Liver (tissue), 9 donors: Measurements from ENCODE around the gene ERGIC2. TPM values are rescaled to one million over a fixed set of nuclear protein-coding genes. Genes with fewer than 3 reads are reported as not detected.

Experiments
- DNase-seq: peaks from one replicate; pipeline ENCODE4 v3.0.0-alpha.2; 2017; ENCODE audit warnings: low spot score
- H3K27ac ChIP-seq, 2 donors: one replicate each; pipeline ENCODE4 v1.7.0; 2013; ENCODE audit warnings: inconsistent platforms in 2 of 2, low read length in 2 of 2, control low read depth in 1 of 2, low read depth in 1 of 2, mild to moderate bottlenecking in 1 of 2
- H3K27me3 ChIP-seq, 4 donors: one replicate each; pipeline versions ENCODE4 v1.6.1 to v1.7.0; 2013; ENCODE audit warnings: low read length in 3 of 4, inconsistent platforms in 1 of 4, mild to moderate bottlenecking in 1 of 4, moderate library complexity in 1 of 4; ENCODE audit not compliant: control insufficient read depth in 4 of 4, insufficient read depth in 4 of 4
- H3K36me3 ChIP-seq, 4 donors: one replicate each; pipeline versions ENCODE4 v1.6.1 to v1.7.0; 2013; ENCODE audit warnings: low read length in 3 of 4, mild to moderate bottlenecking in 3 of 4, low read depth in 1 of 4, moderate library complexity in 1 of 4; ENCODE audit not compliant: control insufficient read depth in 4 of 4, insufficient read depth in 3 of 4
- H3K4me1 ChIP-seq, 4 donors: one replicate each; pipeline versions ENCODE4 v1.6.1 to v1.7.0; 2013; ENCODE audit warnings: low read length in 3 of 4, mild to moderate bottlenecking in 3 of 4, moderate library complexity in 1 of 4; ENCODE audit not compliant: control insufficient read depth in 4 of 4, insufficient read depth in 4 of 4
- H3K4me3 ChIP-seq, 3 donors: one replicate each; pipeline versions ENCODE4 v1.6.1 to v1.7.0; 2013; ENCODE audit warnings: low read length in 3 of 3, control low read depth in 1 of 3, low read depth in 1 of 3, mild to moderate bottlenecking in 1 of 3
- H3K9ac ChIP-seq, 2 donors: one replicate each; pipeline ENCODE4 v1.7.0; 2013; ENCODE audit warnings: low read length in 2 of 2, mild to moderate bottlenecking in 2 of 2, moderate library complexity in 2 of 2, control low read depth in 1 of 2, low read depth in 1 of 2
- H3K9me3 ChIP-seq, 4 donors: one replicate each; pipeline versions ENCODE4 v1.6.1 to v1.7.0; 2013; ENCODE audit warnings: low read length in 3 of 4; ENCODE audit not compliant: control insufficient read depth in 4 of 4
- EGR1 ChIP-seq, 2 donors: IDR thresholded peaks; 2 replicates each; pipeline ENCODE4 v1.6.1; 2016 to 2018; ENCODE audit warnings: antibody characterized with exemption in 2 of 2, low read depth in 2 of 2
- FOXA1 ChIP-seq: IDR thresholded peaks from 2 replicates; pipeline ENCODE4 v1.6.1; 2016; ENCODE audit warnings: antibody characterized with exemption
- FOXA2 ChIP-seq: IDR thresholded peaks from 2 replicates; pipeline ENCODE4 v1.6.1; 2016; ENCODE audit warnings: antibody characterized with exemption
- GABPA ChIP-seq, 2 donors: IDR thresholded peaks in 1 of 2; conservative IDR thresholded peaks in 1 of 2; 2 replicates each; pipeline ENCODE4 v1.6.1; 2016; ENCODE audit warnings: antibody characterized with exemption in 2 of 2, mild to moderate bottlenecking in 1 of 2, moderate library complexity in 1 of 2
- HNF4A ChIP-seq, 2 donors: conservative IDR thresholded peaks; 2 replicates each; pipeline ENCODE4 v1.6.1; 2016; ENCODE audit warnings: antibody characterized with exemption in 2 of 2, mild to moderate bottlenecking in 2 of 2
- HNF4G ChIP-seq: IDR thresholded peaks from 2 replicates; pipeline ENCODE4 v1.6.1; 2016; ENCODE audit warnings: antibody characterized with exemption
- JUND ChIP-seq, 2 donors: IDR thresholded peaks; 2 replicates each; pipeline ENCODE4 v1.6.1; 2016; ENCODE audit warnings: antibody characterized with exemption in 2 of 2
- NR2F2 ChIP-seq: IDR thresholded peaks from 2 replicates; pipeline ENCODE4 v1.6.1; 2016; ENCODE audit warnings: antibody characterized with exemption
- RAD21 ChIP-seq, 2 donors: IDR thresholded peaks; 2 replicates each; pipeline ENCODE4 v1.6.1; 2016; ENCODE audit warnings: antibody characterized with exemption in 2 of 2, mild to moderate bottlenecking in 2 of 2
- SP1 ChIP-seq: IDR thresholded peaks from 2 replicates; pipeline ENCODE4 v1.6.1; 2018; ENCODE audit warnings: antibody characterized with exemption, mild to moderate bottlenecking
- TAF1 ChIP-seq: conservative IDR thresholded peaks from 2 replicates; pipeline ENCODE4 v1.6.1; 2016; ENCODE audit warnings: antibody characterized with exemption, mild to moderate bottlenecking
- YY1 ChIP-seq: IDR thresholded peaks from 2 replicates; pipeline ENCODE4 v1.6.1; 2016; ENCODE audit warnings: antibody characterized with exemption, mild to moderate bottlenecking
- WGBS: extraction: QIAGEN DNeasy Blood & Tissue Kit; methylation state at CpG from one replicate; pipeline ENCODE4 v1.1.7; 2013; 5-methylcytosine and 5-hydroxymethylcytosine counted together
- polyA plus RNA-seq, 2 donors: library from polyadenylated mRNA; stranded (reverse) in 1 of 2; unstranded in 1 of 2; fragments of 200-250 nt in 1 of 2; fragments of >200 nt in 1 of 2; fragmentation: Nextera tagmentation in 1 of 2; extraction: Ambion mirVana in 1 of 2; gene quantifications; one replicate each; pipeline versions ENCODE4 v1.2.1 to v1.2.3, GENCODE V29; 2013 to 2015
- total RNA-seq, 2 donors: library from RNA; depleted of rRNA; stranded (reverse); fragments of >200 nt; gene quantifications; one replicate each; pipeline ENCODE4 v1.2.3, GENCODE V29; 2014
- TF ChIP-seq, protein P1 (sequence below): IDR thresholded peaks from 2 replicates; pipeline ENCODE4 v1.6.1; 2016; ENCODE audit warnings: antibody characterized with exemption
- TF ChIP-seq, protein P2 (sequence below): IDR thresholded peaks from 2 replicates; pipeline ENCODE4 v1.6.1; 2016; ENCODE audit warnings: antibody characterized with exemption, mild to moderate bottlenecking
- TF ChIP-seq, protein P3 (sequence below): IDR thresholded peaks from 2 replicates; pipeline ENCODE4 v1.6.1; 2016; ENCODE audit warnings: antibody characterized with exemption
- TF ChIP-seq, protein P4 (sequence below): IDR thresholded peaks from 2 replicates; pipeline ENCODE4 v1.6.1; 2016; ENCODE audit warnings: antibody characterized with exemption
- TF ChIP-seq, protein P5 (sequence below): fragments of 150-350 bp; IDR thresholded peaks from 2 replicates; pipeline ENCODE4 v1.5.1; 2017; ENCODE audit warnings: improper control_type of control experiment, low read depth, low read length; ENCODE audit not compliant: missing input control
- donor health status: healthy.
- donor health status: healthy.
- donor health status: healthy.
- donor health status: healthy.
- donor health status: healthy.

Gene ERGIC2
- total and polyA plus RNA-seq, 4 donors, result 33.8 to 56.2 (median 40.8) TPM

DNA sequence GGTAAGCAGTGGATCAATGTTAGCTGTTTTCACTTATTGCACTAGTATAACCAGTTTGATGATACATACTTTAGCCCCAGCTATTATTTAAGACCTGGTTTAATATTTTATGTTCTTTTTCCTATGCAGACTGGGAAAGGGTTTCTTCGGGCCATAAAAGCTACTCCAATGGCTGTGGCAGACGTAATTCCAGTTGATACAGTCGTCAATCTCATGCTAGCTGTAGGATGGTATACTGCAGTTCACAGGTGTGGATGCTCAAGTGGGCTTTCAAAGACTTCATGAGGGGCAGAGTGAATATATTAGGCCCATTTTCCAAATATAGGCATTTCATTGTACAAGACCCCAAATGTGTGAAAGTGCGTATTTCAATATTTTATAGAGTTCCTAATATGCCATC lies 70.1 kb downstream of the ERGIC2 start:
- H3K4me3 ChIP-seq, result no peak overlapping the region
- WGBS, result 89% methylated on average over 4 of the region's 4 CpGs
- DNase-seq, result no peak
- H3K27ac ChIP-seq, result no peak overlapping the region
- TF ChIP-seq SP1 (no peak), YY1 (no peak), GABPA (IDR thresholded peaks at IDR 0.05 in 1 of 2, conservative IDR thresholded peaks at IDR 0.05 in 1 of 2) (no peak), FOXA1 (no peak), HNF4G (no peak), EGR1 (IDR thresholded peaks at IDR 0.05; ENCODE audit: low read depth in 2 of 2) (no peak), NR2F2 (no peak), RAD21 (IDR thresholded peaks at IDR 0.05) (no peak), FOXA2 (no peak), JUND (IDR thresholded peaks at IDR 0.05) (no peak), HNF4A (conservative IDR thresholded peaks at IDR 0.05) (no peak), TAF1 (no peak)
- TF ChIP-seq, protein P1, sequence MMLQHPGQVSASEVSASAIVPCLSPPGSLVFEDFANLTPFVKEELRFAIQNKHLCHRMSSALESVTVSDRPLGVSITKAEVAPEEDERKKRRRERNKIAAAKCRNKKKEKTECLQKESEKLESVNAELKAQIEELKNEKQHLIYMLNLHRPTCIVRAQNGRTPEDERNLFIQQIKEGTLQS, result no peak
- TF ChIP-seq, protein P2, sequence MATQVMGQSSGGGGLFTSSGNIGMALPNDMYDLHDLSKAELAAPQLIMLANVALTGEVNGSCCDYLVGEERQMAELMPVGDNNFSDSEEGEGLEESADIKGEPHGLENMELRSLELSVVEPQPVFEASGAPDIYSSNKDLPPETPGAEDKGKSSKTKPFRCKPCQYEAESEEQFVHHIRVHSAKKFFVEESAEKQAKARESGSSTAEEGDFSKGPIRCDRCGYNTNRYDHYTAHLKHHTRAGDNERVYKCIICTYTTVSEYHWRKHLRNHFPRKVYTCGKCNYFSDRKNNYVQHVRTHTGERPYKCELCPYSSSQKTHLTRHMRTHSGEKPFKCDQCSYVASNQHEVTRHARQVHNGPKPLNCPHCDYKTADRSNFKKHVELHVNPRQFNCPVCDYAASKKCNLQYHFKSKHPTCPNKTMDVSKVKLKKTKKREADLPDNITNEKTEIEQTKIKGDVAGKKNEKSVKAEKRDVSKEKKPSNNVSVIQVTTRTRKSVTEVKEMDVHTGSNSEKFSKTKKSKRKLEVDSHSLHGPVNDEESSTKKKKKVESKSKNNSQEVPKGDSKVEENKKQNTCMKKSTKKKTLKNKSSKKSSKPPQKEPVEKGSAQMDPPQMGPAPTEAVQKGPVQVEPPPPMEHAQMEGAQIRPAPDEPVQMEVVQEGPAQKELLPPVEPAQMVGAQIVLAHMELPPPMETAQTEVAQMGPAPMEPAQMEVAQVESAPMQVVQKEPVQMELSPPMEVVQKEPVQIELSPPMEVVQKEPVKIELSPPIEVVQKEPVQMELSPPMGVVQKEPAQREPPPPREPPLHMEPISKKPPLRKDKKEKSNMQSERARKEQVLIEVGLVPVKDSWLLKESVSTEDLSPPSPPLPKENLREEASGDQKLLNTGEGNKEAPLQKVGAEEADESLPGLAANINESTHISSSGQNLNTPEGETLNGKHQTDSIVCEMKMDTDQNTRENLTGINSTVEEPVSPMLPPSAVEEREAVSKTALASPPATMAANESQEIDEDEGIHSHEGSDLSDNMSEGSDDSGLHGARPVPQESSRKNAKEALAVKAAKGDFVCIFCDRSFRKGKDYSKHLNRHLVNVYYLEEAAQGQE, result no peak
- TF ChIP-seq, protein P3, sequence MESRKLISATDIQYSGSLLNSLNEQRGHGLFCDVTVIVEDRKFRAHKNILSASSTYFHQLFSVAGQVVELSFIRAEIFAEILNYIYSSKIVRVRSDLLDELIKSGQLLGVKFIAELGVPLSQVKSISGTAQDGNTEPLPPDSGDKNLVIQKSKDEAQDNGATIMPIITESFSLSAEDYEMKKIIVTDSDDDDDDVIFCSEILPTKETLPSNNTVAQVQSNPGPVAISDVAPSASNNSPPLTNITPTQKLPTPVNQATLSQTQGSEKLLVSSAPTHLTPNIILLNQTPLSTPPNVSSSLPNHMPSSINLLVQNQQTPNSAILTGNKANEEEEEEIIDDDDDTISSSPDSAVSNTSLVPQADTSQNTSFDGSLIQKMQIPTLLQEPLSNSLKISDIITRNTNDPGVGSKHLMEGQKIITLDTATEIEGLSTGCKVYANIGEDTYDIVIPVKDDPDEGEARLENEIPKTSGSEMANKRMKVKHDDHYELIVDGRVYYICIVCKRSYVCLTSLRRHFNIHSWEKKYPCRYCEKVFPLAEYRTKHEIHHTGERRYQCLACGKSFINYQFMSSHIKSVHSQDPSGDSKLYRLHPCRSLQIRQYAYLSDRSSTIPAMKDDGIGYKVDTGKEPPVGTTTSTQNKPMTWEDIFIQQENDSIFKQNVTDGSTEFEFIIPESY, result no peak
- TF ChIP-seq, protein P4, sequence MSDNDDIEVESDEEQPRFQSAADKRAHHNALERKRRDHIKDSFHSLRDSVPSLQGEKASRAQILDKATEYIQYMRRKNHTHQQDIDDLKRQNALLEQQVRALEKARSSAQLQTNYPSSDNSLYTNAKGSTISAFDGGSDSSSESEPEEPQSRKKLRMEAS, result no peak
- TF ChIP-seq, protein P5, sequence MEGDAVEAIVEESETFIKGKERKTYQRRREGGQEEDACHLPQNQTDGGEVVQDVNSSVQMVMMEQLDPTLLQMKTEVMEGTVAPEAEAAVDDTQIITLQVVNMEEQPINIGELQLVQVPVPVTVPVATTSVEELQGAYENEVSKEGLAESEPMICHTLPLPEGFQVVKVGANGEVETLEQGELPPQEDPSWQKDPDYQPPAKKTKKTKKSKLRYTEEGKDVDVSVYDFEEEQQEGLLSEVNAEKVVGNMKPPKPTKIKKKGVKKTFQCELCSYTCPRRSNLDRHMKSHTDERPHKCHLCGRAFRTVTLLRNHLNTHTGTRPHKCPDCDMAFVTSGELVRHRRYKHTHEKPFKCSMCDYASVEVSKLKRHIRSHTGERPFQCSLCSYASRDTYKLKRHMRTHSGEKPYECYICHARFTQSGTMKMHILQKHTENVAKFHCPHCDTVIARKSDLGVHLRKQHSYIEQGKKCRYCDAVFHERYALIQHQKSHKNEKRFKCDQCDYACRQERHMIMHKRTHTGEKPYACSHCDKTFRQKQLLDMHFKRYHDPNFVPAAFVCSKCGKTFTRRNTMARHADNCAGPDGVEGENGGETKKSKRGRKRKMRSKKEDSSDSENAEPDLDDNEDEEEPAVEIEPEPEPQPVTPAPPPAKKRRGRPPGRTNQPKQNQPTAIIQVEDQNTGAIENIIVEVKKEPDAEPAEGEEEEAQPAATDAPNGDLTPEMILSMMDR, result no peak
- no peaks in the 10 kb centered on the region for H3K27me3 ChIP-seq
- H3K4me1 ChIP-seq, result no peaks in the 10 kb centered on the region
- no peak overlapping the region for H3K9ac ChIP-seq
- no peaks in the 10 kb centered on the region for H3K36me3 ChIP-seq
- no peaks in the 10 kb centered on the region for H3K9me3 ChIP-seq
